Measurements from ENCODE around the gene C11orf98. TPM values are rescaled to one million over a fixed set of nuclear protein-coding genes. Genes with fewer than 3 reads are reported as not detected.
A peak's percentile ranks its signal among the peaks of the same experiment; 100 is the strongest.

C11orf98 gene
- total and polyA plus RNA-seq, 2 donors (not counting 1 experiment from before 2014, with no cell fraction given): 41.5 to 48.1 TPM

GRCh38 chr11:62664405-62665074 is 470 bp downstream of the C11orf98 start:
- Histone ChIP-seq H2AFZ (ENCODE audit: insufficient read depth, low read depth, low read length, poor library complexity, severe bottlenecking) (peak overlapping the region; percentile 96), H3K4me2 (replicated peaks; ENCODE audit: low read depth, low read length, poor library complexity, severe bottlenecking) (peak overlapping the region; percentile 78), H3K27me3 (replicated peaks in 1 of 4; ENCODE audit: control extremely low read depth in 1 of 4, control insufficient read depth in 3 of 4, insufficient read depth in 4 of 4, low read length in 3 of 4) (no peaks in the 10 kb centered on the region), H3K36me3 (replicated peaks in 1 of 2; ENCODE audit: control extremely low read depth in 1 of 2, control insufficient read depth in 1 of 2, extremely low read depth in 1 of 2, insufficient read depth in 2 of 2, low read length in 1 of 2) (peaks cover 6 to 19% of the 10 kb centered on the region in 2 experiments), H3K9me3 (ENCODE audit: control extremely low read depth in 1 of 3, control insufficient read depth in 2 of 3, insufficient read depth in 1 of 3, low read length in 2 of 3) (no peaks in the 10 kb centered on the region), H3K27ac (ENCODE audit: low read length in 2 of 2) (peak overlapping the region; percentile 73 to 81), H3K9ac (ENCODE audit: low read length) (peak overlapping the region; percentile 82), H3K4me3 (ENCODE audit: control extremely low read depth in 1 of 5, extremely low read depth in 1 of 5, insufficient read depth in 1 of 5, low read depth in 2 of 5, low read length in 4 of 5) (peak overlapping the region; percentile 56 to 98 (median 83)), H3K4me1 (ENCODE audit: control insufficient read depth in 2 of 2, insufficient read depth in 2 of 2, low read length in 2 of 2) (peaks cover 17 to 35% of the 10 kb centered on the region in 2 donors), H4K20me1 (ENCODE audit: control insufficient read depth, insufficient read depth, low read length, poor library complexity, severe bottlenecking) (peaks cover 9% of the 10 kb centered on the region), H3K79me2 (ENCODE audit: control insufficient read depth, insufficient read depth, low read length) (peaks cover 49% of the 10 kb centered on the region)
- H3K27me3 Mint-ChIP-seq: no peaks in the 10 kb centered on the region
- H3K9me3 Mint-ChIP-seq (ENCODE audit: insufficient read depth): no peaks in the 10 kb centered on the region
- TF ChIP-seq EZH2 (IDR thresholded peaks at IDR 0.05; ENCODE audit: borderline replicate concordance, insufficient read depth, low read depth, low read length, poor library complexity, severe bottlenecking) (no peak), CTCF (IDR thresholded peaks at IDR 0.05) (no peak)
- peaks cover 41% of the 10 kb centered on the region for H3K4me1 Mint-ChIP-seq
- peak overlapping the region; percentile 97 for H3K4me3 Mint-ChIP-seq
- DNase-seq (no peak), ATAC-seq (ENCODE audit: low read depth) (peak; percentile 32)
- peak overlapping the region; percentile 93 for H3K27ac Mint-ChIP-seq
- 4% methylated on average over 35 of the region's 36 CpGs for WGBS (ENCODE audit: insufficient coverage)
- intact Hi-C loops (cut with micrococcal nuclease): loop anchor here (1.0 to 2.0 kb wide), 8 partner anchors 8 to 73 kb away; partner anchors contain the start of genes EML3, GANAB, INTS5 and LBHD1
- ChIA-PET CTCF (interaction anchor here (0.6 to 2.0 kb wide), 16 partner anchors 10 to 240 kb away, joined by 3 to 17 read pairs (median 5); partner anchors contain the start of genes B3GAT3, INTS5 and TUT1), POLR2A (interaction anchor here (0.6 to 3.6 kb wide), 26 partner anchors 7 to 1543 kb away, joined by 3 to 62 read pairs (median 6); partner anchors contain the start of genes B3GAT3, BSCL2, GANAB and GNG3)
